ENCODE measurements around the gene FAM221B.

- TF ChIP-seq POLR2AphosphoS5 (IDR thresholded peaks at IDR 0.05) (no peak), CTCF (IDR thresholded peaks at IDR 0.05) (no peak), POLR2A (IDR thresholded peaks at IDR 0.05) (no peak)
Observed at GRCh38 chr9:35869621-35870216, 41.2 kb upstream of the FAM221B start.

Data from stomach (tissue), 4 donors.